HepG2 (cell line): ENCODE results near the gene CCDC136. TPM values are rescaled to one million over a fixed set of nuclear protein-coding genes. Genes with fewer than 3 reads are reported as not detected.

Experiments
- ATAC-seq: fragments of 200-7000 bp; cut with Tn5 transposase; 3 replicates; pipeline ENCODE4 v1.9.1; 2020; ENCODE audit warnings: mild to moderate bottlenecking, moderate library complexity
- BruUV-seq: library from RNA; stranded (reverse); fragments of 400-500 nt; replicated peaks from 2 replicates; lab custom pipeline; 2021; lab: Mats Ljungman, UMichigan
- CTCF ChIA-PET: fragments of 300-600 bp; formaldehyde crosslinking; extraction: SDS; loops from one replicate; lab custom pipeline; 2021; ENCODE audit warnings: low total read pairs, inconsistent platforms, low intra/inter-chr PET ratio; lab: Yijun Ruan, JAX
- POLR2A ChIA-PET: fragments of 350-600 bp; sonication (Branson Sonifier 250); formaldehyde crosslinking; loops from one replicate; lab custom pipeline; 2020; ENCODE audit warnings: antibody characterized with exemption, inconsistent platforms; lab: Yijun Ruan, JAX
- DNase-seq: peaks from one replicate; pipeline ENCODE4 v3.0.0-alpha.2; 2015; ENCODE audit warnings: low spot score
- FAIRE-seq: peaks from 3 replicates; lab custom pipeline; 2011; peaks lifted over from hg19 to GRCh38; lab: Jason Lieb, UNC
- H2AFZ ChIP-seq: one replicate; pipeline ENCODE4 v1.6.1; 2011; ENCODE audit warnings: low read length, inconsistent platforms
- H3K27ac ChIP-seq: fragments of 300-600 bp; 3 replicates; pipeline ENCODE4 v1.8.0; 2011; ENCODE audit warnings: mixed run types, mild to moderate bottlenecking, mixed read lengths, low read length, inconsistent platforms; ENCODE audit not compliant: insufficient read depth; ENCODE audit errors: extremely low read length
- H3K27me3 ChIP-seq, 2 experiments: fragments of 200-600 bp in 1 of 2; 2 replicates in 1 of 2; 3 replicates in 1 of 2; pipeline versions ENCODE4 v1.6.0 to v1.8.0; 2011; ENCODE audit warnings: low read length in 2 of 2, mild to moderate bottlenecking in 2 of 2, moderate library complexity in 2 of 2, inconsistent platforms in 1 of 2; ENCODE audit not compliant: insufficient read depth in 2 of 2, control insufficient read depth in 1 of 2
- H3K36me3 ChIP-seq, 2 experiments: fragments of 200-600 bp in 1 of 2; replicated peaks in 1 of 2; 2 replicates in 1 of 2; 3 replicates in 1 of 2; pipeline versions ENCODE4 v1.5.1 to v1.8.0; 2011; ENCODE audit warnings: low read length in 2 of 2, inconsistent platforms in 1 of 2; ENCODE audit not compliant: insufficient read depth in 2 of 2, control insufficient read depth in 1 of 2
- H3K4me1 ChIP-seq: 2 replicates; pipeline ENCODE4 v1.5.1; 2012; ENCODE audit warnings: low read length, inconsistent platforms; ENCODE audit not compliant: insufficient read depth
- H3K4me2 ChIP-seq: 2 replicates; pipeline ENCODE4 v1.6.0; 2011; ENCODE audit warnings: low read depth, low read length, inconsistent platforms
- H3K4me3 ChIP-seq, 3 experiments: fragments of 200-600 bp in 1 of 3; sonication (generic), shearing (Covaris generic) in 1 of 3; replicated peaks in 1 of 3; 2 replicates each; pipeline ENCODE4 v1.5.1; 2011 to 2016; ENCODE audit warnings: low read length in 3 of 3, inconsistent platforms in 2 of 3, low read depth in 2 of 3, mild to moderate bottlenecking in 2 of 3, control low read depth in 1 of 3, mixed read lengths in 1 of 3; ENCODE audit not compliant: insufficient read depth in 1 of 3
- H3K79me2 ChIP-seq: one replicate; pipeline ENCODE4 v1.6.1; 2011; ENCODE audit warnings: low read length, inconsistent platforms; ENCODE audit not compliant: insufficient read depth
- H3K9ac ChIP-seq: 2 replicates; pipeline ENCODE4 v1.6.0; 2011; ENCODE audit warnings: mild to moderate bottlenecking, low read depth, low read length, inconsistent platforms; ENCODE audit not compliant: insufficient read depth
- H3K9me3 ChIP-seq: 2 replicates; pipeline ENCODE4 v1.5.1; 2012; ENCODE audit warnings: mild to moderate bottlenecking, low read length
- H4K20me1 ChIP-seq: 2 replicates; pipeline ENCODE4 v1.6.0; 2011; ENCODE audit warnings: inconsistent platforms, mild to moderate bottlenecking, low read length, moderate library complexity; ENCODE audit not compliant: insufficient read depth
- ATF7 ChIP-seq, 2 experiments: fragments of 450-650 bp in 1 of 2; sonication (generic) in 1 of 2; formaldehyde crosslinking in 1 of 2; IDR thresholded peaks; 2 replicates each; pipeline versions ENCODE4 v1.4.0 to v1.6.1; 2016 to 2020; ENCODE audit warnings: antibody characterized with exemption in 1 of 2, mild to moderate bottlenecking in 1 of 2, missing genetic modification reagents in 1 of 2
- FOXO1 ChIP-seq: sonication (generic); formaldehyde crosslinking; IDR thresholded peaks from 2 replicates; pipeline ENCODE4 v1.4.0; 2020; ENCODE audit warnings: missing genetic modification reagents
- GATA4 ChIP-seq: sonication (generic); IDR thresholded peaks from 2 replicates; pipeline ENCODE4 v1.6.1; 2016; ENCODE audit warnings: antibody characterized with exemption, low read depth, borderline replicate concordance
- MAFK ChIP-seq, 2 experiments: IDR thresholded peaks in 1 of 2; conservative IDR thresholded peaks in 1 of 2; 2 replicates each; pipeline ENCODE4 v1.6.1; 2011; ENCODE audit warnings: improper control_type of control experiment in 2 of 2, low read length in 2 of 2
- NFKB2 ChIP-seq: sonication (generic); formaldehyde crosslinking; IDR thresholded peaks from 2 replicates; pipeline ENCODE4 v1.4.0; 2020; ENCODE audit warnings: missing genetic modification reagents, borderline replicate concordance
- NR1H2 ChIP-seq: sonication (generic); formaldehyde crosslinking; IDR thresholded peaks from 2 replicates; pipeline ENCODE4 v1.8.1; 2022; ENCODE audit warnings: low read depth, missing genetic modification reagents, borderline replicate concordance
- SCMH1 ChIP-seq: sonication (generic); formaldehyde crosslinking; IDR thresholded peaks from 2 replicates; pipeline ENCODE4 v1.9.0; 2021; ENCODE audit warnings: missing genetic modification reagents, mild to moderate bottlenecking, borderline replicate concordance
- SUZ12 ChIP-seq: fragments of 150-350 bp; IDR thresholded peaks from 2 replicates; pipeline ENCODE4 v1.6.1; 2014; ENCODE audit warnings: low read depth, low read length
- TCF7L2 ChIP-seq: IDR thresholded peaks from 2 replicates; pipeline ENCODE4 v1.6.1; 2011; ENCODE audit warnings: mild to moderate bottlenecking, low read depth, low read length, moderate library complexity
- U2AF1 ChIP-seq: fragments of 200-400 bp; formaldehyde crosslinking; optimal IDR thresholded peaks from 2 replicates; pipeline ENCODE3; 2017; ENCODE audit warnings: mild to moderate bottlenecking, low read depth, low read length
- ZNF576 ChIP-seq: sonication (generic); formaldehyde crosslinking; IDR thresholded peaks from 2 replicates; pipeline ENCODE4 v1.4.0; 2020; ENCODE audit warnings: mild to moderate bottlenecking, missing genetic modification reagents
- ZNF703 ChIP-seq: sonication (generic); formaldehyde crosslinking; IDR thresholded peaks from 2 replicates; pipeline ENCODE4 v1.5.1; 2020; ENCODE audit warnings: missing genetic modification reagents, mild to moderate bottlenecking, moderate library complexity, borderline replicate concordance
- WGBS: methylation state at CpG from one replicate; pipeline ENCODE4 v1.1.6; 2017; ENCODE audit warnings: low lambda C conversion rate; 5-methylcytosine and 5-hydroxymethylcytosine counted together
- in situ Hi-C: cut with HindIII; loops from 2 replicates; pipeline ENCODE4 v1.10.0; 2017; ENCODE audit warnings: low pct_unique_long_range_greater_than_20kb; ENCODE audit not compliant: extremely low pct_ligation_motif_present
- intact Hi-C: fragments of 100-400 bp; cut with micrococcal nuclease; formaldehyde crosslinking; loops from one replicate; pipeline ENCODE4 v1.10.0; 2022; ENCODE audit not compliant: unreplicated experiment
- polyA plus RNA-seq, 8 experiments: library from polyadenylated mRNA; depleted of rRNA in 3 of 8; stranded (reverse) in 7 of 8; unstranded in 1 of 8; fragments of >200 nt; fragmentation: Illumina TruSeq in 4 of 8; extraction: Trizol in 4 of 8; gene quantifications; 2 replicates each; pipeline versions ENCODE4 v1.2.1 to v1.2.3, GENCODE V29; 2011 to 2016; ENCODE audit warnings: low read depth in 4 of 8, missing spikeins in 1 of 8, mixed read lengths in 1 of 8; ENCODE audit not compliant: insufficient read depth in 1 of 8
- total RNA-seq, 5 experiments: library from RNA; depleted of rRNA; stranded (reverse); fragments of >200 nt; fragmentation: Illumina TruSeq; extraction: Trizol; gene quantifications; 2 replicates each; pipeline ENCODE4 v1.2.3, GENCODE V29; 2016; ENCODE audit warnings: low read depth in 1 of 5
- TF ChIP-seq, protein P1 (sequence below): sonication (generic); formaldehyde crosslinking; IDR thresholded peaks from 2 replicates; pipeline ENCODE4 v1.9.0; 2021; ENCODE audit warnings: mild to moderate bottlenecking, missing genetic modification reagents

CCDC136 gene
- total and polyA plus RNA-seq, 2 of the 13 experiments (the other 11 are each of a cell fraction or from before 2014, with no cell fraction given) = 0.04 to 0.38 TPM

DNA sequence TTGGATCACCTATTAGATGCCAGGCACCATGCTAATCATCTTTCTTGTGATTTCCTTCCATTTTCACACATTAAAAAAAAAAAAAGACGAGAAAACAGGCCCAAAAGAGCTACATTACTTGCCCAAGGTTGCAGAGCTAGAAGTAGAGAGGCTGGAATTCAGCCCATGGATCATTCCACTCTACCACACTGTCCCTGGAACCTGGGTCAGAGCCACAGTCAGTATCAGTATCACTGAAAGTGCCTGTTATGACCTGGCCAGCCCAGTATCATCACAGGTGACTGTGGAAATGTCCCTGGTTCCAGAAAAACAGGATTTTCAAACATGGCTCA, 35.1 kb downstream of the CCDC136 start:
- H3K4me3 ChIP-seq = peak overlapping the region in 1 of 3 experiments; percentile 53; a peak in 1 of 6 replicates
- intact Hi-C loops (no loop called here), in situ Hi-C loops (no loop called here)
- H3K4me2 ChIP-seq = peak overlapping the region; percentile 82
- TF ChIP-seq U2AF1 (no peak), ZNF576 (CRISPR knock-in tag) (no peak), TCF7L2 (no peak), ZNF703 (CRISPR knock-in tag) (no peak), ATF7 (IDR thresholded peaks at IDR 0.05) (no peak), ATF7 (CRISPR knock-in tag; IDR thresholded peaks at IDR 0.05) (no peak), SCMH1 (CRISPR knock-in tag) (no peak), GATA4 (no peak), NR1H2 (CRISPR knock-in tag) (no peak), MAFK (conservative IDR thresholded peaks at IDR 0.05 in 1 of 2, IDR thresholded peaks at IDR 0.05 in 1 of 2; ENCODE audit: low read length in 2 of 2) (no peak), FOXO1 (CRISPR knock-in tag) (no peak), NFKB2 (no peak), SUZ12 (no peak)
- TF ChIP-seq, protein P1, sequence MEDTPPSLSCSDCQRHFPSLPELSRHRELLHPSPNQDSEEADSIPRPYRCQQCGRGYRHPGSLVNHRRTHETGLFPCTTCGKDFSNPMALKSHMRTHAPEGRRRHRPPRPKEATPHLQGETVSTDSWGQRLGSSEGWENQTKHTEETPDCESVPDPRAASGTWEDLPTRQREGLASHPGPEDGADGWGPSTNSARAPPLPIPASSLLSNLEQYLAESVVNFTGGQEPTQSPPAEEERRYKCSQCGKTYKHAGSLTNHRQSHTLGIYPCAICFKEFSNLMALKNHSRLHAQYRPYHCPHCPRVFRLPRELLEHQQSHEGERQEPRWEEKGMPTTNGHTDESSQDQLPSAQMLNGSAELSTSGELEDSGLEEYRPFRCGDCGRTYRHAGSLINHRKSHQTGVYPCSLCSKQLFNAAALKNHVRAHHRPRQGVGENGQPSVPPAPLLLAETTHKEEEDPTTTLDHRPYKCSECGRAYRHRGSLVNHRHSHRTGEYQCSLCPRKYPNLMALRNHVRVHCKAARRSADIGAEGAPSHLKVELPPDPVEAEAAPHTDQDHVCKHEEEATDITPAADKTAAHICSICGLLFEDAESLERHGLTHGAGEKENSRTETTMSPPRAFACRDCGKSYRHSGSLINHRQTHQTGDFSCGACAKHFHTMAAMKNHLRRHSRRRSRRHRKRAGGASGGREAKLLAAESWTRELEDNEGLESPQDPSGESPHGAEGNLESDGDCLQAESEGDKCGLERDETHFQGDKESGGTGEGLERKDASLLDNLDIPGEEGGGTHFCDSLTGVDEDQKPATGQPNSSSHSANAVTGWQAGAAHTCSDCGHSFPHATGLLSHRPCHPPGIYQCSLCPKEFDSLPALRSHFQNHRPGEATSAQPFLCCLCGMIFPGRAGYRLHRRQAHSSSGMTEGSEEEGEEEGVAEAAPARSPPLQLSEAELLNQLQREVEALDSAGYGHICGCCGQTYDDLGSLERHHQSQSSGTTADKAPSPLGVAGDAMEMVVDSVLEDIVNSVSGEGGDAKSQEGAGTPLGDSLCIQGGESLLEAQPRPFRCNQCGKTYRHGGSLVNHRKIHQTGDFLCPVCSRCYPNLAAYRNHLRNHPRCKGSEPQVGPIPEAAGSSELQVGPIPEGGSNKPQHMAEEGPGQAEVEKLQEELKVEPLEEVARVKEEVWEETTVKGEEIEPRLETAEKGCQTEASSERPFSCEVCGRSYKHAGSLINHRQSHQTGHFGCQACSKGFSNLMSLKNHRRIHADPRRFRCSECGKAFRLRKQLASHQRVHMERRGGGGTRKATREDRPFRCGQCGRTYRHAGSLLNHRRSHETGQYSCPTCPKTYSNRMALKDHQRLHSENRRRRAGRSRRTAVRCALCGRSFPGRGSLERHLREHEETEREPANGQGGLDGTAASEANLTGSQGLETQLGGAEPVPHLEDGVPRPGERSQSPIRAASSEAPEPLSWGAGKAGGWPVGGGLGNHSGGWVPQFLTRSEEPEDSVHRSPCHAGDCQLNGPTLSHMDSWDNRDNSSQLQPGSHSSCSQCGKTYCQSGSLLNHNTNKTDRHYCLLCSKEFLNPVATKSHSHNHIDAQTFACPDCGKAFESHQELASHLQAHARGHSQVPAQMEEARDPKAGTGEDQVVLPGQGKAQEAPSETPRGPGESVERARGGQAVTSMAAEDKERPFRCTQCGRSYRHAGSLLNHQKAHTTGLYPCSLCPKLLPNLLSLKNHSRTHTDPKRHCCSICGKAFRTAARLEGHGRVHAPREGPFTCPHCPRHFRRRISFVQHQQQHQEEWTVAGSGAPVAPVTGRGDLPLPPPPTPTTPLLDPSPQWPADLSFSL (CRISPR knock-in tag) = no peak
- DNase-seq (no peak), FAIRE-seq (no peak), ATAC-seq (no peak)
- H3K27me3 ChIP-seq = peaks cover 0 to 16% of the 10 kb centered on the region in 2 experiments; a peak in 3 of 5 replicates
- no peak overlapping the region for H3K9ac ChIP-seq
- peaks cover 30% of the 10 kb centered on the region for H3K4me1 ChIP-seq
- ChIA-PET POLR2A (interaction anchor here (2.1 kb wide), 1 partner anchor 36 kb away, joined by 7 read pairs; the partner anchor contains the start of gene ATP6V1F), CTCF (no interaction called here)
- no peaks in the 10 kb centered on the region for H4K20me1 ChIP-seq
- H3K9me3 ChIP-seq = no peaks in the 10 kb centered on the region
- no peak overlapping the region for H2AFZ ChIP-seq
- H3K79me2 ChIP-seq = no peaks in the 10 kb centered on the region
- WGBS = 15% methylated on average over 1 of the region's 1 CpG
- no peak overlapping the region for H3K27ac ChIP-seq
- H3K36me3 ChIP-seq = no peaks in the 10 kb centered on the region
- no TSS peak for BruUV-seq
